GM12874 (cell line): ENCODE results near the gene CTU1.

Experiments
- TF ChIP-seq, protein P1 (sequence below): IDR thresholded peaks from 2 replicates; pipeline ENCODE4 v1.5.1; 2011; ENCODE audit warnings: low read depth, mild to moderate bottlenecking, control low read depth, low read length, moderate library complexity; ENCODE audit not compliant: insufficient read depth

Gene CTU1

DNA sequence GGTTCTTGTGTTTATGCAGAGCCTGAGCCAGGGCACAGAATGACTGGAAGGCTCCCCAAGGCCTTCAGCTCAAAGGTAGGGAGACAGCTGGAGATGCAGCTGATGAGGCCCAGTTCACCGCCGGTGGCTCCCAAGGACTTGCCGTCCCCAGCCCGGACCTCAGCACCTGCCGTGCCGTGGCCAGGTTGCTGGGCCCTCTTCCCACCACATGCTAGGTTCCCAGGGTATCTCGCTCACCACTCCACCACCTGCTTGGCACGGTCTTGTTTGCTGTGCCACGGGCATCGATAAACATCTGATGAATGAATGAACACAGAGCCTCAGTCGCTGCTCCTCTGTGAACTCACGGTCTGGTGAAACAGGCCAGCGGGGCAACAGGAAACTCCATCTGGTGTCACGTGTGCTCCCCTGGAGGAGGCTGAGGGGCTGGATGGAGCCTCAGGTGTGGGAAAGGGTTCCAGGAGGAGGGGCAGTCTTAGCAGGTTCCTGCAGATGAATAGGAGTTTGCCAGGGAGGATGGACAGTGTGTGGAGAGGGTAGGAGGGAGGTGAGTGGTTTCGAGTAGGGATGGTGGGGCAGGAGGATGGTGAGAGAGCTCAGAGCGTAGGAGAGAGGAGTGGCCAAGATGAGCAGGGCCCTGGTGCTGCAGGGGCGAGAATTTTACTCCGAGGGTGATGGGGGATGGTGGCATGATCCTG, 21.9 kb downstream of the CTU1 start:
- TF ChIP-seq, protein P1, sequence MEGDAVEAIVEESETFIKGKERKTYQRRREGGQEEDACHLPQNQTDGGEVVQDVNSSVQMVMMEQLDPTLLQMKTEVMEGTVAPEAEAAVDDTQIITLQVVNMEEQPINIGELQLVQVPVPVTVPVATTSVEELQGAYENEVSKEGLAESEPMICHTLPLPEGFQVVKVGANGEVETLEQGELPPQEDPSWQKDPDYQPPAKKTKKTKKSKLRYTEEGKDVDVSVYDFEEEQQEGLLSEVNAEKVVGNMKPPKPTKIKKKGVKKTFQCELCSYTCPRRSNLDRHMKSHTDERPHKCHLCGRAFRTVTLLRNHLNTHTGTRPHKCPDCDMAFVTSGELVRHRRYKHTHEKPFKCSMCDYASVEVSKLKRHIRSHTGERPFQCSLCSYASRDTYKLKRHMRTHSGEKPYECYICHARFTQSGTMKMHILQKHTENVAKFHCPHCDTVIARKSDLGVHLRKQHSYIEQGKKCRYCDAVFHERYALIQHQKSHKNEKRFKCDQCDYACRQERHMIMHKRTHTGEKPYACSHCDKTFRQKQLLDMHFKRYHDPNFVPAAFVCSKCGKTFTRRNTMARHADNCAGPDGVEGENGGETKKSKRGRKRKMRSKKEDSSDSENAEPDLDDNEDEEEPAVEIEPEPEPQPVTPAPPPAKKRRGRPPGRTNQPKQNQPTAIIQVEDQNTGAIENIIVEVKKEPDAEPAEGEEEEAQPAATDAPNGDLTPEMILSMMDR: no peak

DNA sequence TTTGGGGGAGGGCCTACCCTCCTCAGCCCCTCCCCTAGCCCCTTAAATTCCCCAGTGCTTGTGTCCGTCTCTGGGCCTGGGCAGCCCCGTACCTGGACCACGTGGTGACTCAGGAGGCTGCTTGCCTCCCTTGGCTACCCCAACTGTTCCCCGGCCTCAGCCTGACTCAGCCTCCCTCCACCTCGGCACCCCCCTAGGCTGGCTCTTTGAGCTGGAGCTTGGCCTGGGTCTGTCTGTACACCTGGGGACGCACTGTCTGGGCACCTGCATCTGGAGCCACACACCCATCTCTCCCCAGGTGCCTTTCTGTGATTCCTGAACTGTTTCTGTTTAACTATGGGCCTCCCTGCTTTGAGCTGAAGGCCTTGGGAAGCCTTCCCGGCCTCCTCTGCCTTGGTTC, 23.7 kb downstream of the CTU1 start:
- TF ChIP-seq, protein P1: no peak

DNA sequence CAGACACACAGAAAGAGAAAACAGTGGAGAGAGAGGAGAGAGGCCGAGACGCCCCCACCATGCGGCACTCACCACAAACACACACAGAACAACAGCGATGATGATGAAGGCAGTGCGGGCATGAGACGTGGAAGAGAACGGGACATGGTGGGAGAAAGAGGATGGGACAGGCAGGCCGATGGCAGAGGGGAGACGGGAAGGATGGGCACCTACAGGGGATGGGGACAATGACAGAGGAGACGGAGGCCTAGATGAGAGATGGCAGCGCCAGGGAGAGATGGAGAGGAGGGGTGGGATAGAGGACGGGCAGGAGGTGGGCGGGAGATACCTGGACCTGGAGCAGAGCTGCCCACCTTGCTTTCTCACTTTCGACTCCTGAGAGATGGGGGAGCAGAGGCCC, 24.4 kb downstream of the CTU1 start:
- TF ChIP-seq, protein P1: no peak

DNA sequence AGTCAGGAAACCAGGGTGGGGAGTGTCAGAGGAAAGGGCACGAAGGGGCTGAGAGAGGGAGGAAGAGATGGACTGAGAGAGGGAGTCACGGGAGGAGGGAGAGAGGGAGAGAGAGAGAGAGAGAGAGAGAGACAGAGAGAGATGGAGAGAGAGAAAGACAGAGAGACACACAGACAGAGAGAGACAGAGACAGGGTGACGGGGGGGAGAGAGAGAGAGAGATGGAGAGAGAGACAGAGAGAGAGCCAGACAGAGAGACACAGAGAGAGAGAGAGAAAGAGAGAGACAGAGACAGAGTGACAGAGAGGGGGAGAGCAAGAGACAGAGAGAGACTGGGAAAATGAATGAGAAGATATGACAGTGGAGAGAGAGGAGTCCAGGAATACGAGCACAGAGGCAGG, 25.0 kb downstream of the CTU1 start:
- TF ChIP-seq, protein P1: no peak

DNA sequence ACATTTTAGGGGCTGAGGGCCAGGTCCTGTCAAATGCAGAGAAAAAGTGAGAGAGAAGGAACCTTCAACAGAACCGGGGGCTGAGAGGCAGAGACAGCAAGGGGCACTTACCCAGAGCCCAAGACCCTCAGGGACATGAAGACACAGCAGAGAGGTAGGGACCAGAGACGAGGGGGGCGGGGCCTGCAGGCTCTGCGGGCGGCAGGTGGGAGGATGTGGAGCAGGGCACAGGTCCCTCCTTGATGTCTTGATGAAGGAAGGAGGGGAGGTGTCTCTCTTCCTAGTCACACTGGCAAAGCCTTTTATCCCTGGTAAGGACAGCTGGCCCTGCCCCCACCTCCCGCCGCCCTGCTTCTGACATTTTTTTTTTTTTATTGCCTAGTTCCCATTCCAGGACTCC, 25.6 kb downstream of the CTU1 start, which contains the start of gene KLK14:
Gene KLK14, minus strand, starts transcription at position 277 of the 400 bp plus-strand sequence. Its CDS starts 273 bp downstream, at position 4.
- TF ChIP-seq, protein P1: no peak

DNA sequence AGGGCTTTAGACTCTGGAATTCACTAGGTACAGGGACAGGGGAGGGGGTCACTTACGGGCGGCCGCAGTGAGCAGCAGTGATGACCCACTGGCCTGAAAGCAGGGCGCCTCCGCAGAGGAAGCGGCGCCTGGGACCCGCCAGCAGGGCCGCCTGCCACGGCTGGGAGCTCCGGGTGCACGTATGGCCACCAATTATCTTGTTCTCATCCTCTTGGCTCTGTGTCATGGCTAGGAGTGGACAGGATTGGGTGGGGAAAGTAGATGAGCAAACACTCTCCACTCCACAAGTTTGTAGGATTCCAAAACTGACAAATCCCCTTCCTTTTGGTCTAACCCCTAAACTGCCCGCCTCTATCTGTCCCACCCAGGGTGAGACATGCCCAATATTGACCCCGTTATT, 26.7 kb downstream of the CTU1 start:
- TF ChIP-seq, protein P1: no peak

DNA sequence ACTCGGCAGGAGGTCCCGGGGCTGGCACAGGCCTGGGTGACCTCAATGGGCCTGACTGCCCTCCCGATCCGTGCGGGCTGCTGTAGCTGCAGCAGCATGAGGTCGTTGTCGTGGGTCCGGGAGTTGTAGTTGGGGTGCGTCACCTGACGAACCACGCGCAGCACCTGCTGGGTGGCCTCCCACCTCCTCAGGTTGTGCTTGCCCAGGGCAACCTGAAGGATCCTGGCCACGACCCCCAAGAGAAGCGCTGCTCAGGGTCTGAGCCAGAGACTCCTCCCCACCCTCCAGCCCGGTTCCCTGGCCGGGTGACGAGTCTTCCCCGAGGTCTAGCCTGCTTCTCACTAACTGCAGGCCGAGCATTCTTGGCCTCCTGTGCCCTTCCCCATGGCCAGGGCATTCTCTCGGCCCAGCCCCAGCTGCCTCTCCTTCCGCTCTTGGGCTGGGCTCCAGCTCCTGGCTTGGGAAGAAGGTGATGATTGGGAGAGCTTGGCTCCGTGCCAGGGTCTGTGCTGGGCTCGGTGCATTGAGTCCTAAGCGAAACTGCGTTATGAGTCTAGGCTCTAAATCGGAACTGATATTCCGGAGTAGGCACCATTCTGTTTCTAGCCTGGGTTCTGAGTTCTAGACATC, 28.6 kb downstream of the CTU1 start:
- TF ChIP-seq, protein P1: no peak
